ENCODE results near the gene MRPS21. TPM values are rescaled to one million over a fixed set of nuclear protein-coding genes. Genes with fewer than 3 reads are reported as not detected.

Gene MRPS21
- total RNA-seq, 4 donors from 2014 or later = 28.6 to 59.3 (median 38.6) TPM

- H3K9me3 ChIP-seq = no peaks in the 10 kb centered on the region
- intact Hi-C loops (cut with DNase I; ENCODE audit: low total_unique reads) = no loop called here
- peak overlapping the region; percentile 40 to 52 for H3K4me3 ChIP-seq
- no peaks in the 10 kb centered on the region for H3K36me3 ChIP-seq
- no peaks in the 10 kb centered on the region for H3K27me3 ChIP-seq
- peak overlapping the region; percentile 85 to 92 for H3K27ac ChIP-seq
- H3K4me1 ChIP-seq = no peaks in the 10 kb centered on the region
- TF ChIP-seq CTCF (IDR thresholded peaks at IDR 0.05) (peak; percentile 65 to 74 (median 72)), POLR2A (IDR thresholded peaks at IDR 0.05) (no peak)
- peak; percentile 74 to 83 for DNase-seq
These were observed 12.4 kb upstream of the MRPS21 start for GRCh38 chr1:150281221-150281757.

GRCh38 chr1:150281758-150282557 is 11.7 kb upstream of the MRPS21 start, which contains the start of gene CIART:
TSS of gene CIART (plus strand) at chr1:150282554. CDS start at chr1:150283268, 714 bp downstream.
- Histone ChIP-seq H3K27ac (peak within 1 kb of the TSS; percentile 85 to 92), H3K4me3 (peak within 1 kb of the TSS; percentile 40 to 52), H3K4me1 (no peaks in the 10 kb centered on the region), H3K9me3 (no peaks in the 10 kb centered on the region), H3K36me3 (no peaks in the 10 kb centered on the region), H3K27me3 (no peaks in the 10 kb centered on the region)
- intact Hi-C loops (cut with DNase I; ENCODE audit: low total_unique reads) = no loop called here
- DNase-seq = peak; percentile 92 to 97
- TF ChIP-seq CTCF (IDR thresholded peaks at IDR 0.05) = peak in 1 of 4 experiments; percentile 4
- TF ChIP-seq POLR2A (IDR thresholded peaks at IDR 0.05) = peak; percentile 42 to 45

GRCh38 chr1:150282558-150282958 is 11.1 kb upstream of the MRPS21 start:
- intact Hi-C loops (cut with DNase I; ENCODE audit: low total_unique reads) = no loop called here
- TF ChIP-seq POLR2A (IDR thresholded peaks at IDR 0.05) (peak in 1 of 2 donors; percentile 9), CTCF (IDR thresholded peaks at IDR 0.05) (no peak)
- H3K4me3 ChIP-seq = peak overlapping the region; percentile 40 to 52
- H3K9me3 ChIP-seq = no peaks in the 10 kb centered on the region
- DNase-seq = no peak
- peak overlapping the region; percentile 85 to 92 for H3K27ac ChIP-seq
- H3K4me1 ChIP-seq = no peaks in the 10 kb centered on the region
- H3K27me3 ChIP-seq = no peaks in the 10 kb centered on the region
- no peaks in the 10 kb centered on the region for H3K36me3 ChIP-seq

GRCh38 chr1:150283260-150283659 is 10.4 kb upstream of the MRPS21 start:
- intact Hi-C loops (cut with DNase I; ENCODE audit: low total_unique reads) = no loop called here
- H3K27me3 ChIP-seq = no peaks in the 10 kb centered on the region
- H3K27ac ChIP-seq = peak overlapping the region; percentile 85 to 92
- no peak for DNase-seq
- TF ChIP-seq CTCF (IDR thresholded peaks at IDR 0.05) (no peak), POLR2A (IDR thresholded peaks at IDR 0.05) (no peak)
- no peaks in the 10 kb centered on the region for H3K9me3 ChIP-seq
- H3K4me1 ChIP-seq = no peaks in the 10 kb centered on the region
- H3K36me3 ChIP-seq = no peaks in the 10 kb centered on the region
- peak overlapping the region; percentile 40 to 52 for H3K4me3 ChIP-seq

GRCh38 chr1:150288382-150288781 is 5.3 kb upstream of the MRPS21 start:
- Histone ChIP-seq H3K36me3 (no peaks in the 10 kb centered on the region), H3K4me1 (peaks cover 0 to 3% of the 10 kb centered on the region in 2 donors), H3K4me3 (no peak overlapping the region), H3K27me3 (no peaks in the 10 kb centered on the region), H3K9me3 (no peaks in the 10 kb centered on the region), H3K27ac (no peak overlapping the region)
- TF ChIP-seq POLR2A (IDR thresholded peaks at IDR 0.05) = no peak
- TF ChIP-seq CTCF (IDR thresholded peaks at IDR 0.05) = no peak
- DNase-seq = no peak
- intact Hi-C loops (cut with DNase I; ENCODE audit: low total_unique reads) = no loop called here
